Uterus (tissue), 2 donors: ENCODE data around the gene PCK2.

Source experiments
- CTCF ChIP-seq, 4 experiments: fragments of 200-600 bp in 2 of 4; fragments of 450-650 bp in 2 of 4; sonication (generic) in 2 of 4; IDR thresholded peaks; one replicate each; pipeline ENCODE4 v1.5.1; 2016 to 2019; ENCODE audit warnings: antibody characterized with exemption in 4 of 4, mild to moderate bottlenecking in 2 of 4, moderate library complexity in 1 of 4
- POLR2A ChIP-seq, 2 donors: fragments of 450-650 bp; IDR thresholded peaks; one replicate each; pipeline ENCODE4 v1.6.1; 2016; ENCODE audit warnings: antibody characterized with exemption in 2 of 2, mild to moderate bottlenecking in 1 of 2, moderate library complexity in 1 of 2

- TF ChIP-seq CTCF (IDR thresholded peaks at IDR 0.05) (no peak), POLR2A (IDR thresholded peaks at IDR 0.05) (no peak)
Measured at GRCh38 chr14:24074625-24075484, 19.3 kb upstream of the PCK2 start.
